ENCODE data around the gene SPTSSA.

GRCh38 chr14:34502001-34502400 lies 40.0 kb upstream of the SPTSSA start:
- TF ChIP-seq CTCF (IDR thresholded peaks at IDR 0.05; ENCODE audit: insufficient read depth, low read length, poor library complexity, severe bottlenecking) (no peak), EZH2phosphoT487 (conservative IDR thresholded peaks at IDR 0.05; ENCODE audit: low read length) (no peak)
